AG20443 (cell line): ENCODE results near the gene HTRA3.
A peak's percentile ranks its signal among the peaks of the same experiment; 100 is the strongest.
"Not testable (repeated sequence)": the region's sequence is repeated elsewhere in the genome, so short reads cannot be mapped to it uniquely, and the experiment has no call there.

ENCODE experiments used
- DNase-seq: peaks from one replicate; pipeline ENCODE4 v3.0.0; 2012; ENCODE audit warnings: low spot score, mixed read lengths

Gene HTRA3

GRCh38 chr4:8325291-8325973 is 55.9 kb downstream of the HTRA3 start:
- DNase-seq = no peak

- no peak for DNase-seq
These were observed 56.7 kb downstream of the HTRA3 start for GRCh38 chr4:8326206-8326605.

- no peak for DNase-seq
These were observed 58.9 kb downstream of the HTRA3 start for GRCh38 chr4:8328456-8328855.

GRCh38 chr4:8328866-8329559 is 59.5 kb downstream of the HTRA3 start:
- no peak for DNase-seq

- no peak for DNase-seq
These were observed 60.0 kb downstream of the HTRA3 start for GRCh38 chr4:8329560-8329858.

GRCh38 chr4:8329859-8330761 is 60.6 kb downstream of the HTRA3 start:
- DNase-seq = no peak

- DNase-seq = peak; percentile 31
These were observed 61.4 kb downstream of the HTRA3 start for GRCh38 chr4:8330821-8331574.

GRCh38 chr4:8331575-8331955 is 62.0 kb downstream of the HTRA3 start:
- DNase-seq = no peak

- DNase-seq = no peak
These were observed 62.7 kb downstream of the HTRA3 start for GRCh38 chr4:8332038-8332857.

GRCh38 chr4:8332891-8333331 is 63.4 kb downstream of the HTRA3 start:
- no peak for DNase-seq

- no peak for DNase-seq
These were observed 64.3 kb downstream of the HTRA3 start for GRCh38 chr4:8333726-8334460.

- no peak for DNase-seq
These were observed 65.4 kb downstream of the HTRA3 start for GRCh38 chr4:8334786-8335460.

GRCh38 chr4:8335848-8336247 is 66.3 kb downstream of the HTRA3 start:
- no peak for DNase-seq

- DNase-seq = no peak
These were observed 67.0 kb downstream of the HTRA3 start for GRCh38 chr4:8336412-8337075.

GRCh38 chr4:8338351-8338961 is 68.9 kb downstream of the HTRA3 start:
- no peak for DNase-seq

GRCh38 chr4:8340781-8341241 is 71.3 kb downstream of the HTRA3 start:
- peak; percentile 54 for DNase-seq

- not testable (repeated sequence) for DNase-seq
These were observed 71.7 kb downstream of the HTRA3 start for GRCh38 chr4:8341281-8341680.

GRCh38 chr4:8341691-8342090 is 72.1 kb downstream of the HTRA3 start:
- no peak for DNase-seq
